HepG2 (cell line): ENCODE measurements around the gene ZG16. TPM values are rescaled to one million over a fixed set of nuclear protein-coding genes. Genes with fewer than 3 reads are reported as not detected.
A peak's percentile ranks its signal among the peaks of the same experiment; 100 is the strongest.

Experiments
- ARID5B ChIP-seq: IDR thresholded peaks from 2 replicates; pipeline ENCODE4 v1.4.0; 2020; ENCODE audit warnings: mild to moderate bottlenecking, missing genetic modification reagents
- EED ChIP-seq: sonication (generic); formaldehyde crosslinking; IDR thresholded peaks from 2 replicates; pipeline ENCODE4 v1.5.0; 2020; ENCODE audit warnings: mild to moderate bottlenecking, missing genetic modification reagents
- ERF ChIP-seq: IDR thresholded peaks from 2 replicates; pipeline ENCODE4 v1.6.1; 2018; ENCODE audit warnings: missing biosample characterization, missing genetic modification reagents
- FIP1L1 ChIP-seq: fragments of 200-400 bp; formaldehyde crosslinking; IDR thresholded peaks from 2 replicates; pipeline ENCODE4 v1.6.1; 2018; ENCODE audit warnings: low read depth, mild to moderate bottlenecking, low read length, moderate library complexity, borderline replicate concordance; ENCODE audit not compliant: insufficient read depth
- FOXM1 ChIP-seq: sonication (generic); formaldehyde crosslinking; IDR thresholded peaks from 2 replicates; pipeline ENCODE4 v1.5.0; 2020; ENCODE audit warnings: missing genetic modification reagents
- HOXA7 ChIP-seq: sonication (generic); formaldehyde crosslinking; IDR thresholded peaks from 2 replicates; pipeline ENCODE4 v1.8.1; 2022; ENCODE audit warnings: mild to moderate bottlenecking, missing genetic modification reagents, moderate library complexity
- MED8 ChIP-seq: sonication (generic); formaldehyde crosslinking; IDR thresholded peaks from 2 replicates; pipeline ENCODE4 v1.8.1; 2023; ENCODE audit warnings: mild to moderate bottlenecking, missing genetic modification reagents; ENCODE audit not compliant: insufficient replicate concordance
- MIXL1 ChIP-seq: IDR thresholded peaks from 2 replicates; pipeline ENCODE4 v1.6.1; 2016
- SNAPC4 ChIP-seq: sonication (generic); formaldehyde crosslinking; IDR thresholded peaks from 2 replicates; pipeline ENCODE4 v1.4.0; 2020; ENCODE audit warnings: mild to moderate bottlenecking, missing genetic modification reagents
- TSC22D2 ChIP-seq: sonication (generic); formaldehyde crosslinking; IDR thresholded peaks from 2 replicates; pipeline ENCODE4 v1.5.1; 2020; ENCODE audit warnings: missing genetic modification reagents, mild to moderate bottlenecking, borderline replicate concordance
- ZFAT ChIP-seq: sonication (generic); formaldehyde crosslinking; conservative IDR thresholded peaks from 2 replicates; pipeline ENCODE4 v1.8.1; 2023; ENCODE audit warnings: missing genetic modification reagents, inconsistent platforms
- ZFP36 ChIP-seq: fragments of 150-350 bp; IDR thresholded peaks from 2 replicates; pipeline ENCODE4 v1.6.1; 2018; ENCODE audit warnings: borderline replicate concordance, low read length, low read depth; ENCODE audit not compliant: partially characterized antibody
- ZMAT3 ChIP-seq: sonication (generic); formaldehyde crosslinking; conservative IDR thresholded peaks from 2 replicates; pipeline ENCODE4 v1.7.0; 2021; ENCODE audit warnings: missing genetic modification reagents
- ZNF34 ChIP-seq: sonication (generic); formaldehyde crosslinking; IDR thresholded peaks from 2 replicates; pipeline ENCODE4 v1.4.0; 2020; ENCODE audit warnings: mild to moderate bottlenecking, missing genetic modification reagents, borderline replicate concordance
- ZNF44 ChIP-seq: sonication (generic); formaldehyde crosslinking; IDR thresholded peaks from 2 replicates; pipeline ENCODE4 v1.5.1; 2020; ENCODE audit warnings: mild to moderate bottlenecking, missing genetic modification reagents
- ZNF446 ChIP-seq: sonication (generic); formaldehyde crosslinking; IDR thresholded peaks from 2 replicates; pipeline ENCODE4 v1.5.0; 2020; ENCODE audit warnings: mild to moderate bottlenecking, missing genetic modification reagents
- ZSCAN30 ChIP-seq: sonication (generic); formaldehyde crosslinking; IDR thresholded peaks from 2 replicates; pipeline ENCODE4 v1.5.0; 2020; ENCODE audit warnings: mild to moderate bottlenecking, missing genetic modification reagents
- polyA plus RNA-seq, 8 experiments: library from polyadenylated mRNA; depleted of rRNA in 3 of 8; stranded (reverse) in 7 of 8; unstranded in 1 of 8; fragments of >200 nt; fragmentation: Illumina TruSeq in 4 of 8; extraction: Trizol in 4 of 8; gene quantifications; 2 replicates each; pipeline versions ENCODE4 v1.2.1 to v1.2.3, GENCODE V29; 2011 to 2016; ENCODE audit warnings: low read depth in 4 of 8, missing spikeins in 1 of 8, mixed read lengths in 1 of 8; ENCODE audit not compliant: insufficient read depth in 1 of 8
- total RNA-seq, 5 experiments: library from RNA; depleted of rRNA; stranded (reverse); fragments of >200 nt; fragmentation: Illumina TruSeq; extraction: Trizol; gene quantifications; 2 replicates each; pipeline ENCODE4 v1.2.3, GENCODE V29; 2016; ENCODE audit warnings: low read depth in 1 of 5
- TF ChIP-seq, protein P1 (sequence below): sonication (generic); formaldehyde crosslinking; IDR thresholded peaks from 2 replicates; pipeline ENCODE4 v1.5.1; 2020; ENCODE audit warnings: missing genetic modification reagents, mild to moderate bottlenecking, borderline replicate concordance
- TF ChIP-seq, protein P2 (sequence below): sonication (generic); formaldehyde crosslinking; IDR thresholded peaks from 2 replicates; pipeline ENCODE4 v1.8.1; 2023; ENCODE audit warnings: missing genetic modification reagents, mild to moderate bottlenecking, borderline replicate concordance

The ZG16 gene
- total and polyA plus RNA-seq, 2 of the 13 experiments (the other 11 are each of a cell fraction or from before 2014, with no cell fraction given) = 0.04 to 0.07 TPM

DNA sequence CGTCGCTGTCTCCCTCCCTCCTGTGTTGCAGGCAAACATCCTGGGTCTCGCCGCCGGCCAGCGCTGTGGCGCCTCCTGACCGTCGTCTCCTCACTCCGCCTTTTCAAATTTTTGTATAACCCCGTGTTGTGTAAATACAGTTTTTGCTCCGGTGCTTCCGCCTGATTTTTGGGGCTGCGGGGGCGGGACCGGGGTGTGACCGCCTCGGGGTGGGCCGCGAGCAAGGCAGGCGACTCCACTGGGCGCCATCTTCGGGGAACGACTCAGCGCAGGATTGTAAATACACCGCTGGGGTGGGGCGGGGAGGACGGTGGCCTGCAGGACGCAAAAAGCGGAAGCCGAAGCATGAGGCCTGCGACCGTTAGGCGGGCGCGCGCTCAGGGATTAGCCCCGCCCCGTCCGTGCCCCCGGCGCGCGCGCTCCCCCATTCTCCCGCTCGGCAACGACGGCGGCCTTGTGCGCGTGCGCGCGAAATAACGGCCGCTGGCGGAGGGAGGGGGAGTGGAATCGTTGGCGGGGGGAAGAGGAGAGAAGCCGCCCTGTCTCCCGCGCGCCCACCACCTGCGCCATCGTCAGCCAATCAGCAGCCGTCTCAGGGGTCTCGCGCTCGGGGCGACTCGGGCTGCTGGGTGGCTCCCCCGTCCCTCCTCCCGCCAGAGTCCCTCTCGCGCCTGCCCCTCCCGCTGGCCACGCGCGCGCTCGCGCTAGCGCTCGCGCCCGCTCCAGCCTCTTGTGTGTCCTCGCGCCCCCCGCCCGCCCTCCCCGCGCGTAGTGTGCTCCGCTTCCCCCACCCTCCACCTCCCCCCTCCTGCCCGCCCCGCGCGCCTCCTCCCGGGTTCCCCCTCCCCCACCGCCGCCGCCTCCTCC is 27.4 kb downstream of the ZG16 start (continued):
- peak; percentile 71; the same call in 1 of the 2 replicates for TF ChIP-seq SNAPC4 (CRISPR knock-in tag)
- TF ChIP-seq ERF = peak; percentile 99
- peak; percentile 68 for TF ChIP-seq EED
- peak; percentile 58; the same call in 1 of the 2 replicates for TF ChIP-seq ZSCAN30
- TF ChIP-seq ZNF446 (CRISPR knock-in tag) = no peak
- TF ChIP-seq TSC22D2 (CRISPR knock-in tag) = peak; percentile 94; the same call in 1 of the 2 replicates
- TF ChIP-seq ARID5B (CRISPR knock-in tag) = peak; percentile 85
- TF ChIP-seq FOXM1 (CRISPR knock-in tag) = 0 out of 2 replicates have a peak, but pooled peaks have one; percentile 79
- TF ChIP-seq ZNF34 (CRISPR knock-in tag) = peak; percentile 62; the same call in 1 of the 2 replicates
- TF ChIP-seq ZFAT (CRISPR knock-in tag) = no peak
- no peak for TF ChIP-seq HOXA7 (CRISPR knock-in tag)
- no peak; the same call in 1 of the 2 replicates for TF ChIP-seq FIP1L1
- no peak for TF ChIP-seq ZFP36
- TF ChIP-seq ZMAT3 (CRISPR knock-in tag) = peak; percentile 83
- TF ChIP-seq, protein P1, sequence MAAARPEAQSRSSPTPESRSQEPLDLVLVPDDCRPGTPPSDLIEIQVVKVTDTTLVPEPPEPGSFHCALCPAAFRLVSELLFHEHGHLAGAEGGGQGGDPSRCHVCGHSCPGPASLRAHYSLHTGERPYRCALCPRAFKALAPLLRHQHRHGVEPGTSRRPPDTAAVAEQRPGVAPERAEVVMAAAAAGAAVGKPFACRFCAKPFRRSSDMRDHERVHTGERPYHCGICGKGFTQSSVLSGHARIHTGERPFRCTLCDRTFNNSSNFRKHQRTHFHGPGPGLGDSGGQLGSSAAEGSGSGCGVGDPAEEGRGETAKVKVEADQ (CRISPR knock-in tag) = peak; percentile 54; the same call in 1 of the 2 replicates
- TF ChIP-seq MIXL1 (CRISPR knock-in tag) = peak; percentile 74
- TF ChIP-seq, protein P2, sequence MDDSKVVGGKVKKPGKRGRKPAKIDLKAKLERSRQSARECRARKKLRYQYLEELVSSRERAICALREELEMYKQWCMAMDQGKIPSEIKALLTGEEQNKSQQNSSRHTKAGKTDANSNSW = peak; percentile 88; the same call in 1 of the 2 replicates
- TF ChIP-seq MED8 (CRISPR knock-in tag) = peak; percentile 71
- peak; percentile 93 for TF ChIP-seq ZNF44
